ENCODE data around the gene TTLL5.

TTLL5 gene

DNA sequence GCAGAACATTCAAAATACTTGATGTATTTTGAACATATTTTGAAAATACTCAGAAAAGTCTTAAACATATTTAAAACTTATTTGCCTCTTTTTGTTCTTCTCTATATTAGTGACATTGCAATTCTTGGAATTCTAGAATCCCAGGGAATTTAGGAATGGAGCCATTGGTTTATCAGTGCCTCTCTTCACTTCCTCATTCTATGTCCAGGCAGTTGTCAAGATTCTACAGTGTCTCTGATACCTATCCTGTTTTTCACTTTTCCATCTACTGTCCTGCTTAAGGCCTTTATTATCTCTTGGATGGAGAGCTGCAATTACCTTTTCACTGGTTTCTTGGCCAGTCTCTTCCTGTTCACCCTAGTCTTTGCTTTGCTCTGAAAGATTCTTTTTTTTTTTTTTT is 144.6 kb downstream of the TTLL5 start:
- DNase-seq, result no peak

DNA sequence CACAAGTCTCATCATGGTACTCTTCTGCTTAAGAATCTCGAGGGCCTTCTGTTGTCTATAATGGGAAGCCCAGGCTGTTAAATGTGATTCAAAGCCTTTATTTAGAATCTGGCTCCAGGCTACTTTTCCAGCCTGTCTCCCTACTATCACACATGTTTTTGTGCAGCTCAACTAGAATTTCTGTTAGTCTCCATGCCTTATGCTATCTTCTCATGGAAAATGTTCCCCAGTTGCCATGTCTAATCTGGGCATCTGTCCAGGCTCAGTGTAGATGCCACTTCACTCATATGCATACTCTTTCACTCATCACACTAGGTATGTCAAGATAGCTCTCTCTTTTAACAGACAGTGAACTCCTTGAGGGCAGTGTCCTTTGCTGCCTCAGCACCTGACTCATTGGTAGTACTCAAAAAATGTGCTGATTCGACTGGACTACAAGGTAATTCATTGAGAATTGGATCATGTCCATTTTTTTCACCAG is 145.3 kb downstream of the TTLL5 start:
- DNase-seq, result peak in 1 of 2 experiments; percentile 29

DNA sequence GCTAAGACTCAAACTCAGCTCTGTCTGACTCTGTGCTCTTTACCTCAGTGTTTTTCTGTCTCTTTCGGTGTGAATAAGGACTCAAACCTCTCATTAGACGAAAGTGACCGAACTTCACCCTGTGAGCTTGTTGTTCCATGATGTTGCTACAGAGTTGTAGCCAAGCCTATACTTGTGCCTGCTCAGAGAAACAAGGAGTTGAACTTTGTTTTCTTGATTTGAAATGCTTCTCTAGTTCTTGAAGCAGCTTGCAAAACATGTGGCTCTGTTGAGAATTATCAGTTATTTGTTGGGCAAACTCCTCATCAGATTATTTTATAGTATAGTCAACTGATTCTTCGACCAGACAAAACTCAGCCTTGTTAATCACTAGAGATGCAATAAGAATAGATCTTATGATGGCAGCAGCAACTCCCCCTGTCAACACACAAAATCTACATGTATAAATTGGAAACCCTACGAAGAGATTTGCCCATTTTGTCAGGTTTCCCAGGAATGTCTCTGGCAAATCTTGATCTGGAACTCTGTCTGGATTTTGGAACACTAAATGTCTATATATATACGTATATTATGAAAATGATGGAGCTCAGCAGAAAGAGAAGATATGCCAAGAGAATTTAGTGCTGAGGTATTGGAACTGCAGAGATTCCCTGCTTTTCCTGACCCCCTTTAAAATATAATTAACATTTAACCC is 146.8 kb downstream of the TTLL5 start:
- DNase-seq, result no peak

- DNase-seq, result no peak
These were observed 150.2 kb downstream of the TTLL5 start for GRCh38 chr14:75811136-75811829.

DNA sequence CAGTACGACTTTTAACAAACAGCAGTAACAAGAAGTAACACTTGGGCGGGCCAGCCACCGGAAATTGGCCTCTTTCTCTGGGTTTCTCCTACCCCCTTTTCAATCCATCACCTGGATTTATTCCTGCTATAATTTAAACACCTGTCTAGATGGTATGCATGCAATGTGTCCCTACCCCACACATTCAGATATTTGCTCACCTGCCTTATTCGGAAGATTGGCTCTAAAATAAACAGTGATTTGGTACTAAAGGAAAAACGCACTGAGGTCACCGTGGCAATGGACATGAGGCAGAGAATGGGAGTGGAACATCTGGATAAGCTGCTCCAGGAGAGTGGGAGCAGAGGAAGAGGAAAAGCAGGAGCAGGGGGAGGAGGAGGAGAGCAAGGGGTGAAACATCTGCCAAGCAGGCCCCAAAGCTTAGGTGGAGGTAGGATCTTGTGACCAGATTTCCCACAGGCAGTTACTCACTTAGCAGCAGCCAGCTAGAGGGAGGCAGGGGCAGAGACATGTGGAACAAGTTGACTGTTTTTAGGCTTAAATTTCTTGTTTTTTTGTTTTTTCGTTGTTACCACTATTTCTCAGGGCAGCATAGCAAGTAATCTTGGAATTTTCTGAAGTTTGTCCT is 150.9 kb downstream of the TTLL5 start:
- no peak for DNase-seq

- DNase-seq, result no peak
These were observed 151.6 kb downstream of the TTLL5 start for GRCh38 chr14:75812622-75813021.

- DNase-seq, result no peak
These were observed 159.7 kb downstream of the TTLL5 start for GRCh38 chr14:75820761-75821160.

GRCh38 chr14:75821831-75822521 is 160.9 kb downstream of the TTLL5 start:
- DNase-seq, result no peak

- no peak for DNase-seq
These were observed 161.6 kb downstream of the TTLL5 start for GRCh38 chr14:75822522-75823141.

DNA sequence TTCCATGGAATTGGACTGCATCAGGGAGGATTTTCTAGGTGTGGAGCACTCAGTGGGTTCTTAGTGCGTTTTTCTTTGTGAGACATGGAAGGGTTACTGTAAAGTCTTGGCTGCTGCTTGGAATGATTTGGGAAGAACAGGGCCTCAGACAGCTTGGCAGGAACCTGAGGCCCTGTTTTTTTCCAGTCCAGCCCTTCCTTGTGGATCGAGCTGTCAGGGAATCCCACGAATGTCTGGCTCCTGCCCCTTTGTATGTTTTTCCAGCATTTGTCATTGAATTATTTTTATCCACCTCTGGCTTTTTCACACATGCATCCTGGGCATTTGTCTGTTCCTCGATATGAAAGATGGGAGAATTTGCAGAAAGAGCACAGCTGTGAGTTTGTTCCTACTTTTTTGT is 162.3 kb downstream of the TTLL5 start:
- DNase-seq, result no peak

- no peak for DNase-seq
These were observed 163.3 kb downstream of the TTLL5 start for GRCh38 chr14:75824318-75824717.

DNA sequence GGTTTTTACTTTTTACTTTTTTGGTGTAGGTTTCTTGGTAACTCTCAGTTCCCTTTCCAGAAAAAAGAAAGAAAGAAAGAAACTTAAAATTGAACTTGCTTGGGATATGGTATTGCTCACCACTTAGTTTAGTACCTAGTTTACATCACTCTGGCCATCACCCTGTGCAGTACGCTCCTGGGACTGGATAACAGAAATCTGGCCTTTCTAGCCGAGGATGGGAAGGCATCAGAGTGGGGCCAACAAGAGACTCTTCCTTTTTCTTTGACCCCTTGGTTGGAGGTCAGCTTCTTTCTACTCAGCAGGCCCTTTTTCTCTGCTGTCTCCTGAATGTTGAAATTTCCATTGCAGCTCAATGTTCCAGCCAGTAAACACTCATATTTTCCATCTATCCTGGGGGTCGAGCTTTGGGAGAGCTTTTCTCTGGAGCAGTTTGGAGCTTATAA is 164.1 kb downstream of the TTLL5 start:
- no peak for DNase-seq

DNA sequence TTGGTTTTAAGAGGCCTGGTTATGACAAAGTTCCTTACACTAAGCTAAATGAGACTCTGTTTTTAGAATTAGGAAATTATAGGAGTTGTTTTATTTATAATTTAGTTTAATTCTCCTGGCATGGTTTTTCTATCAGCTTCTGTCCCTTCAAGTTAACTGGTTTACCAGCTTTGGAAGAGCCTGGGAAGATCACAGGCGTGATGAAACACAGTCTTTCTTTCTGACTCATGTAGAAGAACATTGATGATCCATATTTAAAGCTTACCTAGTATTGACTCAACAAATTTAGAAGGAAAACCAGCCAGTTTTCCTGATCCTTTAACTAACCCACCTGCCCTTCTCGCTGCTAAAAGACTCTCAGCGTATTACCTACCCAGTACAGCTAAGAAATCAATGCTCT is 165.6 kb downstream of the TTLL5 start:
- no peak for DNase-seq

DNA sequence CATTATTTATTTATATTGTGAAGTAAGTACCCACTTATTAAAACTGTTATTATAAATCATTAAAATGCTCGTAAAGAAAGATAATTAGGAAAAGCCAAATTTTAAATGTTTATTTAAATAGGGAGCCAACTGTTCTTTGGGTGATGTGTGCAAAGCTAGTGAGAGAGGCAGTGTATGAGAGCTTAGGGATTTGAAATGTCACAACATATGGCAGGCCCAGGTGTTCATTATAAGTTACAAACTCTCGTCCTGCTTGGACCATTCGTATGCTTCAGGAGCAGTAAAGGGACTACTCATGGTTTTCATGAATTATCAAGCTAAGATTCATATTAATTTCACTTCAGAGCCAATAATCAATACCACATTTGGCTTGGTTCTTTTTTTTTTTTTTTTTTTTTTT is 166.3 kb downstream of the TTLL5 start:
- no peak for DNase-seq

- DNase-seq, result no peak
These were observed 168.3 kb downstream of the TTLL5 start for GRCh38 chr14:75829316-75829715.

- DNase-seq, result peak in 1 of 2 experiments; percentile 12
These were observed 170.4 kb downstream of the TTLL5 start for GRCh38 chr14:75831455-75831854.

GRCh38 chr14:75831952-75832351 is 170.9 kb downstream of the TTLL5 start:
- no peak for DNase-seq

DNA sequence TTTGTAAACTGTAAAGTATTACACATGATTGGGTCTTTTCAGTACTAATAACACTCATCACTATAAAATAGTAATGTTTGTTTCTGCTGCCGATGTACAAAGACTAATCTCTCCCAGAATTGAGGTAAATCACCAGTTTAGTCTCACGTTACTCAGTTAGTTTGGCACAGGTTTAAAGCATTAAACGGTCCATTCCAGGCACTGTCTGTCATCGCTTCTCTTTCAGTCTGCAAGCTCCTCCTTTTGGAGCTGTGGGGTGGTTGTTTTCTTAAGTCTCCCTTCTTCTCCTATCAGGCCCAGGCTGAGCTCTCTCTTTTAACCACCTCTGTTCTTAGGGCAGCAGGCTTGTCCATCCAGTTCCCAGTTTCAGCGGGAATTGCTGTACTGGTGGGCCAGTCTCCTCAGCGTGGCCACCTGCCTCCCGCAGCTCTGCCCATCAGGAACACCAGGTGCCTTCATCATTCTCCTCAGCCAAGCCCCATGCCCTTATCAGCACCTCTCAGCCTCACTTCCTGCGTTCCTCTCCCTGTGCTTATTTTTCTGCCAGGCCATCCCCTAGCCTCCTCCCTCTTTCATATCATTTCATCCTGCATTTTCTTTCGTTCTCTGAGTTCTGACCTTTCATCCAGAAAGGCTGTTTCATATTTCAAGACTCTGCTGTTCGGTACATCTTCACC is 171.7 kb downstream of the TTLL5 start:
- no peak for DNase-seq

- DNase-seq, result no peak
These were observed 172.4 kb downstream of the TTLL5 start for GRCh38 chr14:75833326-75834020.

- no peak for DNase-seq
These were observed 174.2 kb downstream of the TTLL5 start for GRCh38 chr14:75835156-75835725.

DNA sequence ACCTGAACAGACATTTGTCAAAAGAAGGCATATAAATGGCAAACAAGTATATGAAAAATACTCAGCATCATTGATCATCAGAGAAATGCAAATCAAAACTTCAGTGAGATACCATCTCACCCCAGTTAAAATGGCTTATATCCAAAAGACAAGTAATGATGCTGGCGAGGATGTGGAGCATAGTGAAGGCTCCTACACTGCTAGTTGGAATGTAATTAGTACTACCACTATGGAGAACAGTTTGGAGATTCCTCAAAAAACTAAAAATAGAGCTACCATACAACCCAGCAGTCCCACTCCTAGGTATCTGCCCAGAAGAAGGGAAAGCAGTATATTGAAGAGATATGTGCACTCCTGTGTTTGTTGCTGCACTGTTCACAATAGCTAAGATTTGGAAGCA is 174.7 kb downstream of the TTLL5 start:
- DNase-seq, result no peak
